GM12874 (cell line): ENCODE measurements around the gene BUD23.

Source experiments
- TF ChIP-seq, protein P1 (sequence below): IDR thresholded peaks from 2 replicates; pipeline ENCODE4 v1.5.1; 2011; ENCODE audit warnings: low read depth, mild to moderate bottlenecking, control low read depth, low read length, moderate library complexity; ENCODE audit not compliant: insufficient read depth

BUD23 gene

DNA sequence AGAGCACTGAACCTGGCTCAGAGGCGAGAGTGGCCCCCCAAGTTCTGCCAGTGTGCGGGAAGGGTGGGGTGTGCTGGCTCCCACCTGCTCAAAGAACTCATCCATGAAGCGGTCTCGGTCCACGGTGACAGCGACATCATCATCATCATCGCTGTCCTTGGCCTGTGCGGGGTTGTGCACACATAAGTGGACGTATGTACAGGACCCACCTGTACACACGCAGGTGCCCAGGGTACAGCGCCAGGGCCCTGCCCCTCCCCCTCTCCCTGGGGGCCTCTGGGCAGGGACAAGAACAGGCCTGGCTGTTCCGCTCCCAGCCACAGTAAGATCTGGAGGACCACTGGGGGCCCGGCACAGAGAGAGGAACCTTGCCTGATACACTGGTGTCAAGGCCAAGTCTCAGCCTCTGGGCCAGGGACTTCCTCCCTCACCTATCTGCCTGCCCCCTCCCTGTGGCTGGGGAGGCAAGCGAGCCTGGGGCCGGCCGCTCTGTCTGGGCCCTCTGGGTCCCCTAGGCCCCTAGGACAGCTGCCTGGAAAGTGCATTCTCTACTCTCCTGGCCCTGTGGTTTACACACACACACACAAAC lies 25.7 kb downstream of the BUD23 start:
- TF ChIP-seq, protein P1, sequence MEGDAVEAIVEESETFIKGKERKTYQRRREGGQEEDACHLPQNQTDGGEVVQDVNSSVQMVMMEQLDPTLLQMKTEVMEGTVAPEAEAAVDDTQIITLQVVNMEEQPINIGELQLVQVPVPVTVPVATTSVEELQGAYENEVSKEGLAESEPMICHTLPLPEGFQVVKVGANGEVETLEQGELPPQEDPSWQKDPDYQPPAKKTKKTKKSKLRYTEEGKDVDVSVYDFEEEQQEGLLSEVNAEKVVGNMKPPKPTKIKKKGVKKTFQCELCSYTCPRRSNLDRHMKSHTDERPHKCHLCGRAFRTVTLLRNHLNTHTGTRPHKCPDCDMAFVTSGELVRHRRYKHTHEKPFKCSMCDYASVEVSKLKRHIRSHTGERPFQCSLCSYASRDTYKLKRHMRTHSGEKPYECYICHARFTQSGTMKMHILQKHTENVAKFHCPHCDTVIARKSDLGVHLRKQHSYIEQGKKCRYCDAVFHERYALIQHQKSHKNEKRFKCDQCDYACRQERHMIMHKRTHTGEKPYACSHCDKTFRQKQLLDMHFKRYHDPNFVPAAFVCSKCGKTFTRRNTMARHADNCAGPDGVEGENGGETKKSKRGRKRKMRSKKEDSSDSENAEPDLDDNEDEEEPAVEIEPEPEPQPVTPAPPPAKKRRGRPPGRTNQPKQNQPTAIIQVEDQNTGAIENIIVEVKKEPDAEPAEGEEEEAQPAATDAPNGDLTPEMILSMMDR: no peak

DNA sequence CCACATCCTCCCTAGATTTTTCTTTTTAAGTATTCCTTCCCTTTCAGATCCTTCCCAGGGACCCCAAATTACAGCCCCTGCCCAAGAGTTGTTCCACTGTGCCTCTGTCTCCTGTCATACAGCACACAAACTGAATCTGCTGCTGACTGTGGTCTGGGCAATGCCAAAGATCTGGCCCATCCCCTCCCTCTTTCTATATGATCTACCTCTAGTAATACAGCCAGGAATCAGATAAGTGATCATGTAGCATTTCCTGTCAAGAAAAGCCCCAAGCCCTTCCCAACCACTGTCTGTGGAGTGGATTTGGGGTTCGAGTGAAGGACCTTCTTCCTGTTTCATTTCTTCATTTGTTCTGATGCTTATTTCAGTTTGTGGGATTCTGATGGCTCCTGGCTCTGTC lies 29.4 kb downstream of the BUD23 start:
- TF ChIP-seq, protein P1: no peak

DNA sequence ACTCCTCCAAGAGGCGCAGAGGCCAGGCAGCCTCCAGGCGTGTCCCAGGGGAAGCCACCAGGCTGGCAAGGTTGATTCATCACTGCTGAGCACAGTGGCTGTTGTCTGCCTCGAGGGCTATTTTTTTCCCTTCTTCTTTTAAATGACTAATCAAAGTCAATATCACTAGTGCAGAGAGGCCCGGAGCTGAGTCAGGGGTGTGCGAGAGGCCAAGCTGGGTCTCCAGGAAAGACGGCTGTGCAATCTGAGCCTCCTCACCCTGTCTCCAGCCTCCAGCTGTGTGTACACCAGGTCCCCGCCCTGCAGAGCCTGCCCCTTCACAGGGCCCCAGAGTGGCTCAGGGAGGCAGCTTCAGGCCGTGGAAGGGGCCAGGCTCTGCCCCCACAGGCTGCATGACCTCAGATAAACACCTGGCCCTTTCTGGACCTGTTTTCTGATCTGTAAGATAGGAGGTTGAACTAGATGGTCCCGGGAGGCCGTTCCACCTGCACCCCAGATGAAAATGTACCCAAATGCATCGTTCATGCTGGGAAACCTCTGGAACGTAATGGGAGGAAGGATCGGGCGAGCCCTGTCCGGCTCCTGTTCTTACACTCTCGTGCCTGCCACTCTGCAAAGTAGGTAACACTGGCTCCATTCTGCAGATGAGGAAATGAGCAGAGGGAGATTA lies 32.4 kb downstream of the BUD23 start:
- TF ChIP-seq, protein P1: no peak

DNA sequence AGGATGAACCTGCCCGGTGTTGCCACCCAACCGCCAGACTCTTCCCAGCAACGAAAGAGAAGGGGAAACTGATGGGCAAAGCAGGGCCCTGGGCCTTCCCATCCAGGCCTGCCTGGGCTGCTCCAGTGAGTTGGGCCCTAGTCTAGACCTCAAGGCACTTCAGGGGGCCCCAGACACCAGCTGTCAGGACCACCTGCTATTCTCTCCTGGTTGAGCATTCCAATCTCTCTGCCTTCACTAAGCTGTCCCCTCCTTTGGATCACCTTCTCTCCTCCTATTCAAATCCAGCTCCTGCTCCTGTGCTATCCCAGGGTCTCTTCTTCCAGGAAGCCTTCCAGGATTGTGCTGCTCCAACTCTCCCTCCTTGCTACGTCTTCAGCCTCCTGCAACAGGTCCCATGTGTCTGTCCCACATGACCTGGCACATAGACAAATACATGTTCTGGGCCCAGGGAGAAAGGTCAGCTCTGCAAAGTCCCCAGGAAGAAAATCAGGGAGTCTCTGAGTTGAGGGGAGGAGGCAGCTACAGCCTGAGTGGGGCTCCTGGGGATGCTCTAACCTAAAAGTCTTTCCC lies 33.0 kb downstream of the BUD23 start:
- TF ChIP-seq, protein P1: no peak

DNA sequence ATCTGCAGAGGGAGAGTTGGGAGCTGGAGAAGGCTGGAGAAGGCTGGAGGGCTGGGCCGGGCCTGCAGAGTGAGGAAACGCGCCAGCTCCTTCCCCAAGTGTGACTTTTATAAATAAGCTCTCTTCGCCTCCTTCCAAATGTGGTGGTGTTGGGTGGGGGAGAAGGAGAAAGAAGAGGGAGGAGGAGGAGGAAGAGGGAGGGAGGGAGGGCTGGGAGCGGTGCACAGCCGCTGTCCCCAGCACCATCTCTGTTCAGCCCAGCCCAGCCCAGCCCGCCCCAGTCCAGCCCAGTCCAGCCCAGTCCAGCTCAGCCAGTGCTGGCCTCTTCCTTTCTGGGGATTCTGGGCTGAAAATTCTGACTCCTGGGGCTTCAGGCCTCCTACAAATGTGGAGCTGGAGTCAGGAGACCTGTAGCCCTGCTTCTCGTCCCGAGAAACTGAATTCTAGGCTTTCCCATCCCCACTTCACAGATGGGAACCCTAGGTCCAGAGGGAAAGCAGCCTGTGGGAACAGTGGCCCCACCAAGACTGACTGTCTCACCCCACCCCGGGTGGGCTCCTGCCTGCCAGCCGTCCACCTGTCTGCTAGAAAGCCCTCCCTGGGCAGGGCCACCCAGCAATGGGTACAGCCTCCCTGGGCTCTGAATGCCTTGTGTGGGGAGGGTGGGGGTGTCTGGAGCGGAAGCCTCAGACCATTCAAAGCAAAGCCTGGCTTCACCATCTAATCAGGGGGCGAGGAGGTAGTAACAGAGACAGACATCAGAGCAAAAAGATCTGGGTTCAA lies 33.8 kb downstream of the BUD23 start:
- TF ChIP-seq, protein P1: no peak

DNA sequence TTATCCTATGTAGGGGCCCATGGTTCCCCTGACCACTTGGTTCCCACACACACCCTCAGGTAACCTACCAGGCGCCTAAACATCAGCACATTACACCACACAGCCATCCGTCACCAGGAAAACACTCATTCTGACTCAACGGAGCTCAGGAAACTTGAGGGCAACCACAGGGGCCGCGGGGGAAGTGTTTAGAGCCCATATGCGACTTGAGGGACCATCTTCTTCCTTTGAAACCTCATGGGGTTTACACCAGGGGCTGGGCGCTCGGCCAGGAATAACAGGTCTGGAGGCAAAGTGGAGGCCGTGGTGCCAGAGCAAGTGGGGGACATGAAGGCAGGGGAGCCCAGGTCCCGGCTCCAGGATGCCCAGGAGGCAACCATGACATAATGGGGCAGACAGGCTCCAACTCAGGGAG lies 34.6 kb downstream of the BUD23 start:
- TF ChIP-seq, protein P1: no peak

DNA sequence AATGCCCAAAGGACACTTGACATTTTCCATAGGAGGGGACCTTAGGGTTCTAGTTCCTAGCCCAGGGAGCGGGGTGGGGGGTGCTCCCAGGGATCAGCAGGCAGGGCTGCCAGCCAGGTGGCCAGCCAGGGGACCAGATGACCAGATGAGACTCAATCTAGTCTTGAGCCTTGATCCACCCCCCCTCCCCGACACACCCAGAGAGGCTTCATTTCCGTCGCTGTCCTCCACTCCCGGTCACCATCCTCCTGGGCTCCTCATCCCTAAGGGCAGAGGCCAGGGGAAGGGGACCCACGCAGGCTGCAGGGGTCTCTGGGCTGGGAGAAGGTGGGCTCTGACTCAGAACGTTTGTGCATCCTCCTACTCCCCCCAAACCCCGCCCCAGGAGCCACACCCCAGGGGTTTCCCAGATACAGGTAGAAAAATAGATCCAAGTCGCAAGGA lies 35.1 kb downstream of the BUD23 start:
- TF ChIP-seq, protein P1: no peak
